ENCODE results near the gene CAMLG. TPM values are rescaled to one million over a fixed set of nuclear protein-coding genes. Genes with fewer than 3 reads are reported as not detected.
"Not testable (repeated sequence)": the region's sequence is repeated elsewhere in the genome, so short reads cannot be mapped to it uniquely, and the experiment has no call there.

The CAMLG gene
- total RNA-seq, 1 experiment from 2014 or later = 30.9 TPM

DNA sequence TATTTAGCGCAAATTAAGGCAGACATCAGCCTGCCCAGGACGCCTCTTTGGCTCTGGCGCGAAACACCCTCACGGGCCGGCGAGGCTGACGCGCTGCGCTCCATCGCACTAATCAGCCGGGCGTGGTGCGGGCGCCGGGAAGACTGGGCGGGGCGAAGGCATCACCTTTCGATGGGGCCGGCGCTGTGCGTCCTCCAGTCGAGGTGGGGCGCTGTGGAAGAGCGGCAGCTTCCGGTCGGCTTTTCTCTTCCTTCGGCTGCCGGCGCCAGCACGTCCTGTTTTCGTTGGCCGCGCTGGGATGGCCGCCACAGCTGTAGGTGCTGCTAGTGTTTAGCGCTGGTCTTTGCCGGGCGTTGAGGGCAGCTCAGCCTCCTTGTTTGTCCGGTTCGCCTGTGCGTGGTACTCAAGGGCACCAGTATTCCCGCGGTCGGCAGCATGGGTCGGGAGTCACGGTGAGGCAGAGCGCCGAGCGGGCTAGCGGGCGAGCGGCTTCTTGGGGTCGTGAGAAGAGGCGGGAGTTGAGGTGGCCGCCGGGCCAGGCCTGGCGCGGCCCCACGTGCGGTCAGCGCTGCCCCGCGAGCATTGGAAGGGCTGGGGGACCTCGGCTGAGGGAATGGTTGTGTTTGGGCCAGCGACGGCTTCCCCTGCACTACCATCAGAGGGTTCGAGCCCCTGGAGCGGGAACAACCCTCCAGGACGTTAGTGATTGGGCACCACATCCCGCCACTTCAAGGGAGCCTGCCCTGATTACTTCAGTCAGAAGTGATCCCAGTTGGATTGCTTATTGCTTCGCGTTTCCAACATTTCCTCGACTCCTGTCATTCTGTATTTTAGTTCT lies 20.4 kb downstream of the CAMLG start, which contains the start of gene DDX46:
TSS of gene DDX46 (plus strand) at position 276 of the 838 bp plus-strand sequence. CDS start at position 436, 160 bp downstream.
- no TSS peak for BruUV-seq (replicated peaks)

GRCh38 chr5:134767528-134768291 lies 29.4 kb downstream of the CAMLG start:
- H3K27me3 ChIP-seq (replicated peaks; ENCODE audit: control insufficient read depth, insufficient read depth, low read length); H3K27me3 Mint-ChIP-seq (ENCODE audit: insufficient read depth, unreplicated experiment); H3K36me3 ChIP-seq (ENCODE audit: control insufficient read depth, insufficient read depth, low read length); intact Hi-C loops (cut with micrococcal nuclease; ENCODE audit: unreplicated experiment); H3K27ac Mint-ChIP-seq (ENCODE audit: unreplicated experiment); H3K4me3 Mint-ChIP-seq (ENCODE audit: unreplicated experiment); POLR2A ChIA-PET; H3K9me3 Mint-ChIP-seq (ENCODE audit: unreplicated experiment); BruUV-seq (replicated peaks); H3K9me3 ChIP-seq; H3K4me1 Mint-ChIP-seq (ENCODE audit: low read depth, unreplicated experiment); H3K4me1 ChIP-seq; CTCF ChIA-PET; H3K4me3 ChIP-seq (ENCODE audit: low read depth, low read length): not testable (repeated sequence)
- peaks cover 86% of the 10 kb centered on the region for H3K36me3 Mint-ChIP-seq (ENCODE audit: insufficient read depth, unreplicated experiment)
- peak in 1 of 2 experiments; percentile 23 for DNase-seq

More for the DNA sequence above, 20.4 kb downstream of the CAMLG start, which contains the start of gene DDX46:
- Histone ChIP-seq H3K4me3 (ENCODE audit: low read depth, low read length) (peak within 1 kb of the TSS; percentile 71), H3K27me3 (replicated peaks; ENCODE audit: control insufficient read depth, insufficient read depth, low read length) (no peaks in the 10 kb centered on the region), H3K4me1 (peaks cover 7% of the 10 kb centered on the region; the same call in 1 of the 2 replicates), H3K9me3 (no peaks in the 10 kb centered on the region), H3K36me3 (ENCODE audit: control insufficient read depth, insufficient read depth, low read length) (no peaks in the 10 kb centered on the region)
- intact Hi-C loops (cut with micrococcal nuclease; ENCODE audit: unreplicated experiment) = loop anchor here (1.0 to 2.0 kb wide), 2 partner anchors 19 to 88 kb away; no protein-coding TSS in a partner anchor
- TF ChIP-seq, protein P1, sequence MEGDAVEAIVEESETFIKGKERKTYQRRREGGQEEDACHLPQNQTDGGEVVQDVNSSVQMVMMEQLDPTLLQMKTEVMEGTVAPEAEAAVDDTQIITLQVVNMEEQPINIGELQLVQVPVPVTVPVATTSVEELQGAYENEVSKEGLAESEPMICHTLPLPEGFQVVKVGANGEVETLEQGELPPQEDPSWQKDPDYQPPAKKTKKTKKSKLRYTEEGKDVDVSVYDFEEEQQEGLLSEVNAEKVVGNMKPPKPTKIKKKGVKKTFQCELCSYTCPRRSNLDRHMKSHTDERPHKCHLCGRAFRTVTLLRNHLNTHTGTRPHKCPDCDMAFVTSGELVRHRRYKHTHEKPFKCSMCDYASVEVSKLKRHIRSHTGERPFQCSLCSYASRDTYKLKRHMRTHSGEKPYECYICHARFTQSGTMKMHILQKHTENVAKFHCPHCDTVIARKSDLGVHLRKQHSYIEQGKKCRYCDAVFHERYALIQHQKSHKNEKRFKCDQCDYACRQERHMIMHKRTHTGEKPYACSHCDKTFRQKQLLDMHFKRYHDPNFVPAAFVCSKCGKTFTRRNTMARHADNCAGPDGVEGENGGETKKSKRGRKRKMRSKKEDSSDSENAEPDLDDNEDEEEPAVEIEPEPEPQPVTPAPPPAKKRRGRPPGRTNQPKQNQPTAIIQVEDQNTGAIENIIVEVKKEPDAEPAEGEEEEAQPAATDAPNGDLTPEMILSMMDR (IDR thresholded peaks at IDR 0.05; ENCODE audit: insufficient read depth in 1 of 2, low read depth in 1 of 2, low read length in 1 of 2, severe bottlenecking in 1 of 2, unreplicated experiment in 1 of 2) = peak; percentile 71 to 87
- H3K36me3 Mint-ChIP-seq (ENCODE audit: insufficient read depth, unreplicated experiment) = peaks cover 46% of the 10 kb centered on the region
- ChIA-PET CTCF (interaction anchor here (0.7 to 2.8 kb wide), 2 partner anchors 10 to 20 kb away, joined by 3 to 17 read pairs; partner anchors contain the start of gene CAMLG), POLR2A (interaction anchor here (0.5 to 1.0 kb wide), 6 partner anchors 10 to 146 kb away, joined by 3 to 7 read pairs (median 4); partner anchors contain the start of genes CAMLG and PCBD2)
- H3K27ac Mint-ChIP-seq (ENCODE audit: unreplicated experiment) = peak within 1 kb of the TSS; percentile 100
- H3K4me3 Mint-ChIP-seq (ENCODE audit: unreplicated experiment) = peak within 1 kb of the TSS; percentile 100
- no peaks in the 10 kb centered on the region for H3K27me3 Mint-ChIP-seq (ENCODE audit: insufficient read depth, unreplicated experiment)
- peak; percentile 95 to 96 for DNase-seq
- H3K9me3 Mint-ChIP-seq (ENCODE audit: unreplicated experiment) = no peaks in the 10 kb centered on the region
- peaks cover 17% of the 10 kb centered on the region for H3K4me1 Mint-ChIP-seq (ENCODE audit: low read depth, unreplicated experiment)

GRCh38 chr5:134769206-134769605 lies 30.9 kb downstream of the CAMLG start:
- Mint-ChIP-seq H3K9me3 (ENCODE audit: unreplicated experiment) (no peaks in the 10 kb centered on the region), H3K27me3 (ENCODE audit: insufficient read depth, unreplicated experiment) (no peaks in the 10 kb centered on the region), H3K36me3 (ENCODE audit: insufficient read depth, unreplicated experiment) (peaks cover 90% of the 10 kb centered on the region), H3K4me1 (ENCODE audit: low read depth, unreplicated experiment) (no peaks in the 10 kb centered on the region), H3K27ac (ENCODE audit: unreplicated experiment) (no peak overlapping the region), H3K4me3 (ENCODE audit: unreplicated experiment) (no peak overlapping the region)
- intact Hi-C loops (cut with micrococcal nuclease; ENCODE audit: unreplicated experiment) = no loop called here
- no peaks in the 10 kb centered on the region for H3K27me3 ChIP-seq (replicated peaks; ENCODE audit: control insufficient read depth, insufficient read depth, low read length)
- no peak overlapping the region for H3K4me3 ChIP-seq (ENCODE audit: low read depth, low read length)
- CTCF ChIA-PET = interaction anchor here (0.6 to 0.7 kb wide), 3 partner anchors 10 to 65 kb away, joined by 3 to 8 read pairs (median 6); partner anchors contain the start of gene DDX46
- DNase-seq = peak; percentile 37 to 46
- TF ChIP-seq, protein P1 (IDR thresholded peaks at IDR 0.05; ENCODE audit: insufficient read depth in 1 of 2, low read depth in 1 of 2, low read length in 1 of 2, severe bottlenecking in 1 of 2, unreplicated experiment in 1 of 2) = no peak
- no peaks in the 10 kb centered on the region; the same call in 1 of the 2 replicates for H3K9me3 ChIP-seq
- POLR2A ChIA-PET = interaction anchor here (0.7 to 1.0 kb wide), 2 partner anchors 11 to 82 kb away, joined by 5 to 7 read pairs; partner anchors contain the start of gene DDX46
- H3K36me3 ChIP-seq (ENCODE audit: control insufficient read depth, insufficient read depth, low read length) = peaks cover 3% of the 10 kb centered on the region
- no peaks in the 10 kb centered on the region for H3K4me1 ChIP-seq
- BruUV-seq (replicated peaks) = no TSS peak
